ENCODE measurements around the gene PPHLN1. TPM values are rescaled to one million over a fixed set of nuclear protein-coding genes. Genes with fewer than 3 reads are reported as not detected.

Gene PPHLN1
- total and polyA plus RNA-seq, 2 of the 8 experiments (the other 6 are each of a cell fraction or from before 2014, with no cell fraction given): 34.3 to 71.6 TPM

DNA sequence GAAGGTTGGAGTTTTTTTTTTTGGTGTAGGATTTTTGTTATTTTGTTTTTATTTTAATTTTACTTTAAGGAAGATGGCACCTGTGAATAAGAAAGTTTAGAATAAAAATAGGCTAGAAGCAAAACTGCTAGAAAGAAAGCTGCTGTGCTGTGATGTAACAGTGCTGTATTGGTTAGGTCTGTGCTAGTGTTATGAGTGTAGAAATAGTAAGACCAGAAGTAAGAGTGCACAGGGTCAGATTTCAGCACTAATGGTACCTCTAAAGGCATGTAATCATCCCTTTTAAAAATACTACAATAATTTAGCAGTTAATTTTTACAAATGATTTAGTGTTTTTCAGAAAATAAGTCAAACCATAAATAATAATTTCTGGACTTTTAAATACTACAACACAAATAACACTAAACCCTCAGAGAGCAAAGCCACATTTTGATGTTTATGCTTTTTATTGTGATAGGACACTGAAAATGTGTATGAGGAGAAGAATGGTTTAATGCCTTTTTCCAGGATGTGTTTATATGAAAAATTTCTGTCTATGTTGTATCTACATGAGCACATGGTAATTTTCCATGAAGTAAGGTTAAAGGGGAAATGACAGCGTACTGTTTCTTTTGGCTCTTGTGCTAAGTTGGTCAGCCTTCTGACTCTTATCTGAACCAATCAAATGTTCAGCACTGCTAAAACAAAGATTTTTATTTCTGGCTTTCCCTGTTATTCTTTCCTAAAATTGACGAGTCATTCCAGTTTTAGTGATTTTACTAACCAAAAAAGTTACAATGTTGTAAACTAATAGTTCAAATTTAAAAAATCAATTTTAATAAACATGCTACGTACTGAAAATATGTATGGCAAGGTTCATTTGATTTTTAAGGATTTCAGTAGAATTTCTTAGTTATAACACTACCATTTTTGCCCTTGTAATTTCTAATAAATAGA, 96.1 kb downstream of the PPHLN1 start (continued):
- TF ChIP-seq, protein P1, sequence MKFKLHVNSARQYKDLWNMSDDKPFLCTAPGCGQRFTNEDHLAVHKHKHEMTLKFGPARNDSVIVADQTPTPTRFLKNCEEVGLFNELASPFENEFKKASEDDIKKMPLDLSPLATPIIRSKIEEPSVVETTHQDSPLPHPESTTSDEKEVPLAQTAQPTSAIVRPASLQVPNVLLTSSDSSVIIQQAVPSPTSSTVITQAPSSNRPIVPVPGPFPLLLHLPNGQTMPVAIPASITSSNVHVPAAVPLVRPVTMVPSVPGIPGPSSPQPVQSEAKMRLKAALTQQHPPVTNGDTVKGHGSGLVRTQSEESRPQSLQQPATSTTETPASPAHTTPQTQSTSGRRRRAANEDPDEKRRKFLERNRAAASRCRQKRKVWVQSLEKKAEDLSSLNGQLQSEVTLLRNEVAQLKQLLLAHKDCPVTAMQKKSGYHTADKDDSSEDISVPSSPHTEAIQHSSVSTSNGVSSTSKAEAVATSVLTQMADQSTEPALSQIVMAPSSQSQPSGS (IDR thresholded peaks at IDR 0.05; ENCODE audit: low read length): no peak
- TF ChIP-seq ZNF274 (IDR thresholded peaks at IDR 0.05; ENCODE audit: borderline replicate concordance, extremely low read depth, low read length): no peak
- no peak for TF ChIP-seq JUN (IDR thresholded peaks at IDR 0.05; ENCODE audit: low read depth, low read length)
- no peak for TF ChIP-seq SAP30 (IDR thresholded peaks at IDR 0.05; ENCODE audit: insufficient read depth, insufficient replicate concordance, low read length)
- no peak for TF ChIP-seq CEBPB (IDR thresholded peaks at IDR 0.05; ENCODE audit: low read depth, low read length)
- TF ChIP-seq SIX5 (IDR thresholded peaks at IDR 0.05; ENCODE audit: low read depth, low read length): no peak

All from H1 (cell line).